ENCODE data around the gene RABGAP1L. TPM values are rescaled to one million over a fixed set of nuclear protein-coding genes. Genes with fewer than 3 reads are reported as not detected.

Gene RABGAP1L
- total and polyA plus RNA-seq, 11 donors = 18.6 to 195 (median 98.4) TPM

GRCh38 chr1:174721246-174721645 is 561.9 kb downstream of the RABGAP1L start:
- H3K4me3 ChIP-seq = no peak overlapping the region
- intact Hi-C loops (cut with DNase I) = loop anchor here in 5 of 10 donors (10.0 kb wide), 1 partner anchor 306 kb away; no protein-coding TSS in a partner anchor
- TF ChIP-seq POLR2A (IDR thresholded peaks at IDR 0.05) (no peak), CTCF (IDR thresholded peaks at IDR 0.05) (no peak)
- no peaks in the 10 kb centered on the region for H3K9me3 ChIP-seq
- H3K36me3 ChIP-seq = no peaks in the 10 kb centered on the region
- DNase-seq (no peak), ATAC-seq (no peak)
- no peaks in the 10 kb centered on the region for H3K27me3 ChIP-seq
- H3K4me1 ChIP-seq = peaks cover 0 to 4% (median 0%) of the 10 kb centered on the region in 12 donors
- H3K27ac ChIP-seq = no peak overlapping the region
- WGBS, 4 donors = 72 to 73% (median 73%) methylated on average over 2 of the region's 2 CpGs

- ATAC-seq (no peak), DNase-seq (no peak)
- H3K4me3 ChIP-seq = no peak overlapping the region
- intact Hi-C loops (cut with DNase I) = loop anchor here in 5 of 10 donors (10.0 kb wide), 1 partner anchor 309 kb away; no protein-coding TSS in a partner anchor
- H3K27ac ChIP-seq = no peak overlapping the region
- no peaks in the 10 kb centered on the region for H3K36me3 ChIP-seq
- H3K4me1 ChIP-seq = peaks cover 0 to 4% (median 0%) of the 10 kb centered on the region in 12 donors
- no peaks in the 10 kb centered on the region for H3K27me3 ChIP-seq
- no peaks in the 10 kb centered on the region for H3K9me3 ChIP-seq
- no peak for TF ChIP-seq POLR2A (IDR thresholded peaks at IDR 0.05)
- no peak for TF ChIP-seq CTCF (IDR thresholded peaks at IDR 0.05)
Observed at GRCh38 chr1:174723816-174724215, 564.5 kb downstream of the RABGAP1L start.

- DNase-seq = no peak
- peaks cover 0 to 4% (median 0%) of the 10 kb centered on the region in 12 donors for H3K4me1 ChIP-seq
- H3K4me3 ChIP-seq = no peak overlapping the region
- intact Hi-C loops (cut with DNase I) = loop anchor here in 5 of 10 donors (10.0 kb wide), 1 partner anchor 309 kb away; no protein-coding TSS in a partner anchor
- H3K27ac ChIP-seq = no peak overlapping the region
- TF ChIP-seq POLR2A (IDR thresholded peaks at IDR 0.05) (no peak), CTCF (IDR thresholded peaks at IDR 0.05) (no peak)
- no peaks in the 10 kb centered on the region for H3K36me3 ChIP-seq
- ATAC-seq = no peak
- H3K9me3 ChIP-seq = no peaks in the 10 kb centered on the region
- H3K27me3 ChIP-seq = no peaks in the 10 kb centered on the region
Observed at GRCh38 chr1:174724219-174724618, 564.9 kb downstream of the RABGAP1L start.

GRCh38 chr1:174726167-174726879 is 567.0 kb downstream of the RABGAP1L start:
- H3K9me3 ChIP-seq = no peaks in the 10 kb centered on the region
- H3K36me3 ChIP-seq = no peaks in the 10 kb centered on the region
- H3K27ac ChIP-seq = no peak overlapping the region
- H3K4me1 ChIP-seq = peaks cover 0 to 4% (median 0%) of the 10 kb centered on the region in 12 donors
- no peaks in the 10 kb centered on the region for H3K27me3 ChIP-seq
- no peak for TF ChIP-seq POLR2A (IDR thresholded peaks at IDR 0.05)
- TF ChIP-seq CTCF (IDR thresholded peaks at IDR 0.05) = peak; percentile 22 to 68 (median 55)
- intact Hi-C loops (cut with DNase I) = loop anchor here in 8 of 10 donors (2.0 to 10.0 kb wide), 3 partner anchors 312 to 464 kb away; no protein-coding TSS in a partner anchor
- no peak overlapping the region for H3K4me3 ChIP-seq
- ATAC-seq (no peak), DNase-seq (no peak)
- WGBS, 4 donors = 61 to 71% (median 65%) methylated on average over 2 of the region's 2 CpGs
